Astrocyte (in vitro differentiated cells and primary cell): ENCODE data around the gene PEX16.

ENCODE experiments used
- EZH2 ChIP-seq: IDR thresholded peaks from 2 replicates; pipeline ENCODE4 v1.6.1; 2012; ENCODE audit warnings: mild to moderate bottlenecking, low read length, inconsistent platforms; ENCODE audit not compliant: insufficient read depth
- TF ChIP-seq, protein P1 (sequence below): IDR thresholded peaks from 2 replicates; pipeline ENCODE4 v1.5.1; 2011; ENCODE audit warnings: low read depth, mild to moderate bottlenecking, inconsistent platforms, low read length, moderate library complexity; ENCODE audit not compliant: insufficient read depth

DNA sequence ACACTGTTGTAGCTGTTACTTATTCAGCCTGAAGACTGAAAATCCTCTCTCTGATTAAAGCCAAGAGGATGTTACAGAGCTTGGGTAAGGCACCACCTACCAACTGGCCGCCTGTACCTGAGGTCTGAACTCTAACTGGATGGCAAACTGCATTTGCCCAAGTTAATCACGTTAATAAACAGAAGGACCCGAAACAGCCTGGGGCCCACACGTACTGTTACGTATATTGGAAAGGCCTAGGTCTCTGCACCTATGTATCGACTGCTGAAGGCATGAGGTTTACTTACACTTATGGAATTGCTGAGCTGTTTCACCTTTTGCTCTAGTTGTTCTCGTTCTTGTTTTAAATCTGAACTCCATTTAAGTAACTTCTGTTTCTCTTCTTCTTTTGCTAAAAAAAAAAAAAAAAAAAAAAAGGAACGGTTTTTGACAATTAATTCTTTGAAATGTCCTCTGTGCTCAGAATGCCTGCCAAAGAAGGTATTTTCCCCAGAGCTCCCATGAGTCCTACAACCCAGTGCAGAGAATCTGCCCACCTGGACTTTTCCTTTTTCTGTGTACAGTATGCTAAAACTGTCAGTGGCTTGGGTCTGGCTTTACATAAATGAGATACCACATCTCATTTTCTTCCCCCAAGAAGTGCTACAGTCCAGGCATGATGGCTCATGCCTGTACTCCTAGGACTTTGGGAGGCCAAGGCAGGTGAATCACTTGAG, 17.8 kb upstream of the PEX16 start:
- no peak for TF ChIP-seq EZH2
- TF ChIP-seq, protein P1, sequence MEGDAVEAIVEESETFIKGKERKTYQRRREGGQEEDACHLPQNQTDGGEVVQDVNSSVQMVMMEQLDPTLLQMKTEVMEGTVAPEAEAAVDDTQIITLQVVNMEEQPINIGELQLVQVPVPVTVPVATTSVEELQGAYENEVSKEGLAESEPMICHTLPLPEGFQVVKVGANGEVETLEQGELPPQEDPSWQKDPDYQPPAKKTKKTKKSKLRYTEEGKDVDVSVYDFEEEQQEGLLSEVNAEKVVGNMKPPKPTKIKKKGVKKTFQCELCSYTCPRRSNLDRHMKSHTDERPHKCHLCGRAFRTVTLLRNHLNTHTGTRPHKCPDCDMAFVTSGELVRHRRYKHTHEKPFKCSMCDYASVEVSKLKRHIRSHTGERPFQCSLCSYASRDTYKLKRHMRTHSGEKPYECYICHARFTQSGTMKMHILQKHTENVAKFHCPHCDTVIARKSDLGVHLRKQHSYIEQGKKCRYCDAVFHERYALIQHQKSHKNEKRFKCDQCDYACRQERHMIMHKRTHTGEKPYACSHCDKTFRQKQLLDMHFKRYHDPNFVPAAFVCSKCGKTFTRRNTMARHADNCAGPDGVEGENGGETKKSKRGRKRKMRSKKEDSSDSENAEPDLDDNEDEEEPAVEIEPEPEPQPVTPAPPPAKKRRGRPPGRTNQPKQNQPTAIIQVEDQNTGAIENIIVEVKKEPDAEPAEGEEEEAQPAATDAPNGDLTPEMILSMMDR: no peak
